Measurements from ENCODE around the gene ADGRG4. TPM values are rescaled to one million over a fixed set of nuclear protein-coding genes. Genes with fewer than 3 reads are reported as not detected.

ADGRG4 gene
- total RNA-seq, 2 experiments from 2014 or later: not detected

- Mint-ChIP-seq H3K9me3 (no peaks in the 10 kb centered on the region), H3K36me3 (ENCODE audit: low read depth) (no peaks in the 10 kb centered on the region), H3K4me3 (no peak overlapping the region), H3K4me1 (ENCODE audit: low read depth) (no peaks in the 10 kb centered on the region), H3K27me3 (peaks cover 14% of the 10 kb centered on the region), H3K27ac (no peak overlapping the region)
- intact Hi-C loops (cut with DNase I, micrococcal nuclease): no loop called here
- ATAC-seq (ENCODE audit: poor library complexity) (no peak), DNase-seq (no peak)
- ChIA-PET CTCF (no interaction called here), POLR2A (no interaction called here)
- Histone ChIP-seq H3K36me3 (ENCODE audit: insufficient read depth, low read length) (no peaks in the 10 kb centered on the region), H3K4me1 (ENCODE audit: insufficient read depth, low read length) (no peaks in the 10 kb centered on the region), H3K27ac (ENCODE audit: low read depth in 1 of 2, low read length in 2 of 2) (no peak overlapping the region), H3K9me3 (ENCODE audit: control insufficient read depth in 1 of 2, insufficient read depth in 1 of 2, low read length in 2 of 2) (no peaks in the 10 kb centered on the region), H3K4me3 (ENCODE audit: low read length) (no peak overlapping the region), H3K27me3 (ENCODE audit: control insufficient read depth in 1 of 2, insufficient read depth in 2 of 2, low read length in 2 of 2) (peaks cover 0 to 4% of the 10 kb centered on the region in 2 experiments)
- TF ChIP-seq, protein P1, sequence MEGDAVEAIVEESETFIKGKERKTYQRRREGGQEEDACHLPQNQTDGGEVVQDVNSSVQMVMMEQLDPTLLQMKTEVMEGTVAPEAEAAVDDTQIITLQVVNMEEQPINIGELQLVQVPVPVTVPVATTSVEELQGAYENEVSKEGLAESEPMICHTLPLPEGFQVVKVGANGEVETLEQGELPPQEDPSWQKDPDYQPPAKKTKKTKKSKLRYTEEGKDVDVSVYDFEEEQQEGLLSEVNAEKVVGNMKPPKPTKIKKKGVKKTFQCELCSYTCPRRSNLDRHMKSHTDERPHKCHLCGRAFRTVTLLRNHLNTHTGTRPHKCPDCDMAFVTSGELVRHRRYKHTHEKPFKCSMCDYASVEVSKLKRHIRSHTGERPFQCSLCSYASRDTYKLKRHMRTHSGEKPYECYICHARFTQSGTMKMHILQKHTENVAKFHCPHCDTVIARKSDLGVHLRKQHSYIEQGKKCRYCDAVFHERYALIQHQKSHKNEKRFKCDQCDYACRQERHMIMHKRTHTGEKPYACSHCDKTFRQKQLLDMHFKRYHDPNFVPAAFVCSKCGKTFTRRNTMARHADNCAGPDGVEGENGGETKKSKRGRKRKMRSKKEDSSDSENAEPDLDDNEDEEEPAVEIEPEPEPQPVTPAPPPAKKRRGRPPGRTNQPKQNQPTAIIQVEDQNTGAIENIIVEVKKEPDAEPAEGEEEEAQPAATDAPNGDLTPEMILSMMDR (IDR thresholded peaks at IDR 0.05): no peak
These were observed 85.4 kb downstream of the ADGRG4 start for GRCh38 chrX:136386173-136386572.

DNA sequence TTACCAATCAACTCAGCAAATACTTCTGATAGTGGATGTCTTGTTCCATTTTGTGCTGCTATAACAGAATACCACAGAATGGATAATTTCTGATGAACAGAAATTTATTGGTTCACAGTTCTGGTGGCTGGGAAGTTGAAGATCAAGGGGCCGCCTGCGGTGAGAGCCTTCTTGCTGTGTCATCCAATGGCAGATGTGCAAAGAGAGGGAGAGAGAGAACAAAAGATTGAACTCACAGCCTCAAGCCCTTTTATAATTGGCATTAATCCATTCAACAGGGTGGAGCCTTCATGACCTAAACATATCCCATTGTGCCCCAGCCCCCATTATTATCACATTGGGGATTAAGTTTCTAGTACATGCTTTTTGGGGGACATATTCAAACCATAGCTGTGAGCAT lies 86.1 kb downstream of the ADGRG4 start:
- Mint-ChIP-seq H3K4me3 (no peak overlapping the region), H3K27me3 (peaks cover 14% of the 10 kb centered on the region), H3K36me3 (ENCODE audit: low read depth) (no peaks in the 10 kb centered on the region), H3K27ac (no peak overlapping the region), H3K9me3 (no peaks in the 10 kb centered on the region), H3K4me1 (ENCODE audit: low read depth) (no peaks in the 10 kb centered on the region)
- H3K27me3 ChIP-seq (ENCODE audit: control insufficient read depth in 1 of 2, insufficient read depth in 2 of 2, low read length in 2 of 2): peaks cover 0 to 4% of the 10 kb centered on the region in 2 experiments
- H3K4me3 ChIP-seq (ENCODE audit: low read length): no peak overlapping the region
- TF ChIP-seq, protein P1 (IDR thresholded peaks at IDR 0.05): no peak
- POLR2A ChIA-PET: no interaction called here
- no peaks in the 10 kb centered on the region for H3K36me3 ChIP-seq (ENCODE audit: insufficient read depth, low read length)
- no peak overlapping the region for H3K27ac ChIP-seq (ENCODE audit: low read depth in 1 of 2, low read length in 2 of 2)
- no peak for ATAC-seq (ENCODE audit: poor library complexity)
- CTCF ChIA-PET: no interaction called here
- no peaks in the 10 kb centered on the region for H3K4me1 ChIP-seq (ENCODE audit: insufficient read depth, low read length)
- intact Hi-C loops (cut with DNase I, micrococcal nuclease): no loop called here
- no peaks in the 10 kb centered on the region for H3K9me3 ChIP-seq (ENCODE audit: control insufficient read depth in 1 of 2, insufficient read depth in 1 of 2, low read length in 2 of 2)
- no peak for DNase-seq

DNA sequence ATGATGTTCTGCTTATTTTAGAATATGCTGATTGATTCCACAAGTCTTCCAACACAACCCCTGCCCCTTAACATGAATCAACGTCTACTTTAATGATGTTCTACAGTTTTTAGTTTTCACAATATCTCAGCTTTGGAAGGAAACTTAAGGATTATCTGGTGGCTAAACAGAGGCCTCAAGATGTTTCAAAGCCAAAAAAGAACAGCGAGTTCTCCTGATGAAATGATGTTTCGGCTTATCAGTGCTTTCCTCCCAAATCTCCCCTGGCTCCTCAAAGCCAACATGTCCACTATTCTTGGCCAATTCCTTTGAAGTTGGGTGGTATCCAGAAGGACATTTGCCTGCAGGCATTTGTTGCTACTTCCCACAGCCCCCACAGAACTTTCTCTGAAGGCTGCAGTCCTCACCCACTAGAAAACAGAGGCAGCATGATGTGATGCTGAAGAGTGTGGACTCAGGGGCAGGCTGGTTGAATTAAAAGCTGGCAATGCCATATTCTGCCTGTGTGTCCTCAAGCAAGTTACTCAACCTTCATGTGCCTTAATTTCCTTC lies 87.3 kb downstream of the ADGRG4 start:
- Histone ChIP-seq H3K4me3 (ENCODE audit: low read length) (no peak overlapping the region), H3K36me3 (ENCODE audit: insufficient read depth, low read length) (no peaks in the 10 kb centered on the region), H3K4me1 (ENCODE audit: insufficient read depth, low read length) (no peaks in the 10 kb centered on the region), H3K27me3 (ENCODE audit: control insufficient read depth in 1 of 2, insufficient read depth in 2 of 2, low read length in 2 of 2) (peaks cover 0 to 4% of the 10 kb centered on the region in 2 experiments), H3K27ac (ENCODE audit: low read depth in 1 of 2, low read length in 2 of 2) (no peak overlapping the region), H3K9me3 (ENCODE audit: control insufficient read depth in 1 of 2, insufficient read depth in 1 of 2, low read length in 2 of 2) (no peaks in the 10 kb centered on the region)
- ChIA-PET POLR2A (no interaction called here), CTCF (no interaction called here)
- intact Hi-C loops (cut with DNase I, micrococcal nuclease): no loop called here
- TF ChIP-seq, protein P1 (IDR thresholded peaks at IDR 0.05): no peak
- peaks cover 14% of the 10 kb centered on the region for H3K27me3 Mint-ChIP-seq
- no peak overlapping the region for H3K4me3 Mint-ChIP-seq
- H3K9me3 Mint-ChIP-seq: no peaks in the 10 kb centered on the region
- no peak overlapping the region for H3K27ac Mint-ChIP-seq
- H3K36me3 Mint-ChIP-seq (ENCODE audit: low read depth): no peaks in the 10 kb centered on the region
- H3K4me1 Mint-ChIP-seq (ENCODE audit: low read depth): no peaks in the 10 kb centered on the region
- ATAC-seq (ENCODE audit: poor library complexity) (no peak), DNase-seq (no peak)

Measured in CD4-positive, alpha-beta T cell (primary cell).